Cardiac muscle cell (in vitro differentiated cells and primary cell): Measurements from ENCODE around the gene PCK2. TPM values are rescaled to one million over a fixed set of nuclear protein-coding genes. Genes with fewer than 3 reads are reported as not detected.

Experiments
- DNase-seq, 2 donors: peaks; one replicate each; pipeline versions ENCODE4 v3.0.0 to v3.0.0-alpha.2; 2010 to 2017; ENCODE audit warnings: low read depth in 1 of 2, low spot score in 1 of 2
- H3K27ac ChIP-seq: fragments of 200-600 bp; sonication (generic); 2 replicates; pipeline ENCODE4 v1.5.1; 2016
- H3K27me3 ChIP-seq: fragments of 200-600 bp; sonication (generic); 2 replicates; pipeline ENCODE4 v1.6.0; 2016; ENCODE audit warnings: control low read depth
- H3K36me3 ChIP-seq: fragments of 200-600 bp; sonication (generic); 2 replicates; pipeline ENCODE4 v1.5.1; 2016; ENCODE audit warnings: control low read depth
- H3K4me1 ChIP-seq: fragments of 200-600 bp; sonication (generic); 2 replicates; pipeline ENCODE4 v1.8.1; 2017; ENCODE audit warnings: low read depth, mild to moderate bottlenecking, mixed run types
- H3K4me3 ChIP-seq: fragments of 200-600 bp; sonication (generic); 2 replicates; pipeline ENCODE4 v1.5.1; 2016; ENCODE audit warnings: mild to moderate bottlenecking
- H3K9me3 ChIP-seq: fragments of 200-600 bp; sonication (generic); 2 replicates; pipeline ENCODE4 v1.5.1; 2017; ENCODE audit warnings: low read depth, mild to moderate bottlenecking, control low read depth
- CTCF ChIP-seq: IDR thresholded peaks from 2 replicates; pipeline ENCODE4 v1.5.1; 2012; ENCODE audit warnings: low read depth, mild to moderate bottlenecking, low read length
- polyA plus RNA-seq: library from polyadenylated mRNA; unstranded; fragments of >200 nt; fragmentation: Nextera tagmentation; extraction: Ambion mirVana; gene quantifications from 2 replicates; pipeline ENCODE4 v1.2.1, GENCODE V29; 2016
- total RNA-seq: library from RNA; depleted of rRNA; stranded (reverse); fragments of >200 nt; gene quantifications from 2 replicates; pipeline ENCODE4 v1.2.3, GENCODE V29; 2016

PCK2 gene
- total and polyA plus RNA-seq, 2 experiments from 2014 or later, result 12.2 to 18.9 TPM

GRCh38 chr14:24086193-24086955, 7.7 kb upstream of the PCK2 start:
- DNase-seq, result no peak
- Histone ChIP-seq H3K27ac (no peak overlapping the region), H3K4me3 (no peak overlapping the region), H3K36me3 (no peaks in the 10 kb centered on the region), H3K27me3 (peaks cover 19% of the 10 kb centered on the region), H3K4me1 (no peaks in the 10 kb centered on the region), H3K9me3 (no peaks in the 10 kb centered on the region)
- no peak for TF ChIP-seq CTCF

- TF ChIP-seq CTCF, result no peak
- no peaks in the 10 kb centered on the region for H3K9me3 ChIP-seq
- H3K4me1 ChIP-seq, result no peaks in the 10 kb centered on the region
- no peak overlapping the region for H3K27ac ChIP-seq
- DNase-seq, result no peak
- H3K4me3 ChIP-seq, result no peak overlapping the region
- no peaks in the 10 kb centered on the region for H3K36me3 ChIP-seq
- peaks cover 13% of the 10 kb centered on the region for H3K27me3 ChIP-seq
Measured at GRCh38 chr14:24087004-24087403, 7.1 kb upstream of the PCK2 start.

- Histone ChIP-seq H3K36me3 (no peaks in the 10 kb centered on the region), H3K27me3 (peaks cover 2% of the 10 kb centered on the region), H3K27ac (no peak overlapping the region), H3K9me3 (no peaks in the 10 kb centered on the region), H3K4me1 (no peaks in the 10 kb centered on the region), H3K4me3 (no peak overlapping the region)
- DNase-seq, result no peak
- TF ChIP-seq CTCF, result no peak
Measured at GRCh38 chr14:24088095-24088494, 6.0 kb upstream of the PCK2 start.

- H3K9me3 ChIP-seq, result no peaks in the 10 kb centered on the region
- no peak for TF ChIP-seq CTCF
- H3K36me3 ChIP-seq, result no peaks in the 10 kb centered on the region
- no peak overlapping the region for H3K27ac ChIP-seq
- no peak for DNase-seq
- no peaks in the 10 kb centered on the region for H3K27me3 ChIP-seq
- no peak overlapping the region for H3K4me3 ChIP-seq
- peaks cover under 1% of the 10 kb centered on the region for H3K4me1 ChIP-seq
Measured at GRCh38 chr14:24089890-24090289, 4.2 kb upstream of the PCK2 start.

- TF ChIP-seq CTCF, result no peak
- Histone ChIP-seq H3K9me3 (no peaks in the 10 kb centered on the region), H3K4me3 (no peak overlapping the region), H3K27me3 (no peaks in the 10 kb centered on the region), H3K4me1 (peaks cover 7% of the 10 kb centered on the region), H3K36me3 (no peaks in the 10 kb centered on the region), H3K27ac (no peak overlapping the region)
- no peak for DNase-seq
Measured at GRCh38 chr14:24092110-24092504, 2.0 kb upstream of the PCK2 start.
